ENCODE data around the gene STYXL2. TPM values are rescaled to one million over a fixed set of nuclear protein-coding genes. Genes with fewer than 3 reads are reported as not detected.

The STYXL2 gene
- total and polyA plus RNA-seq, 3 experiments from 2014 or later: not detected

GRCh38 chr1:167137793-167138510 lies 44.1 kb downstream of the STYXL2 start:
- Histone ChIP-seq H3K36me3 (ENCODE audit: insufficient read depth, low read length) (no peaks in the 10 kb centered on the region), H3K27ac (ENCODE audit: low read depth, low read length) (no peak overlapping the region), H3K4me1 (ENCODE audit: insufficient read depth, low read length) (no peaks in the 10 kb centered on the region), H3K27me3 (ENCODE audit: insufficient read depth, low read length, poor library complexity, severe bottlenecking) (peaks cover under 1% of the 10 kb centered on the region), H3K9me3 (ENCODE audit: low read length) (no peaks in the 10 kb centered on the region), H3K4me3 (ENCODE audit: low read length) (no peak overlapping the region)
- Mint-ChIP-seq H3K27me3 (peaks cover 9 to 16% of the 10 kb centered on the region in 2 donors), H3K27ac (peak overlapping the region in 1 of 8 donors; percentile 32), H3K9me3 (peaks cover 0 to 1% (median 0%) of the 10 kb centered on the region in 5 donors), H3K36me3 (peaks cover 0 to 3% (median 0%) of the 10 kb centered on the region in 3 donors), H3K4me3 (no peak overlapping the region), H3K4me1 (no peaks in the 10 kb centered on the region)
- POLR2A ChIA-PET: no interaction called here
- no peak for DNase-seq
- CTCF ChIA-PET: no interaction called here

- Histone ChIP-seq H3K9me3 (ENCODE audit: low read length) (no peaks in the 10 kb centered on the region), H3K27me3 (ENCODE audit: insufficient read depth, low read length, poor library complexity, severe bottlenecking) (no peaks in the 10 kb centered on the region), H3K36me3 (ENCODE audit: insufficient read depth, low read length) (no peaks in the 10 kb centered on the region), H3K4me3 (ENCODE audit: low read length) (no peak overlapping the region), H3K4me1 (ENCODE audit: insufficient read depth, low read length) (no peaks in the 10 kb centered on the region), H3K27ac (ENCODE audit: low read depth, low read length) (no peak overlapping the region)
- ChIA-PET POLR2A (no interaction called here), CTCF (interaction anchor here (0.7 kb wide), 1 partner anchor 79 kb away, joined by 3 read pairs; no protein-coding TSS in a partner anchor)
- Mint-ChIP-seq H3K27ac (no peak overlapping the region), H3K4me1 (no peaks in the 10 kb centered on the region), H3K9me3 (peaks cover 0 to 3% (median 0%) of the 10 kb centered on the region in 5 donors), H3K4me3 (no peak overlapping the region), H3K27me3 (peaks cover 9 to 18% of the 10 kb centered on the region in 2 donors), H3K36me3 (peaks cover 0 to 6% (median 0%) of the 10 kb centered on the region in 3 donors)
- no peak for DNase-seq
These were observed 44.8 kb downstream of the STYXL2 start for GRCh38 chr1:167138703-167139102.

- POLR2A ChIA-PET: no interaction called here
- peaks cover 0 to 6% (median 3%) of the 10 kb centered on the region in 5 donors for H3K9me3 Mint-ChIP-seq
- Histone ChIP-seq H3K9me3 (ENCODE audit: low read length) (no peaks in the 10 kb centered on the region), H3K36me3 (ENCODE audit: insufficient read depth, low read length) (no peaks in the 10 kb centered on the region), H3K4me3 (ENCODE audit: low read length) (no peak overlapping the region), H3K27ac (ENCODE audit: low read depth, low read length) (no peak overlapping the region), H3K27me3 (ENCODE audit: insufficient read depth, low read length, poor library complexity, severe bottlenecking) (no peaks in the 10 kb centered on the region), H3K4me1 (ENCODE audit: insufficient read depth, low read length) (no peaks in the 10 kb centered on the region)
- H3K4me1 Mint-ChIP-seq: no peaks in the 10 kb centered on the region
- H3K4me3 Mint-ChIP-seq: no peak overlapping the region
- DNase-seq: no peak
- H3K27ac Mint-ChIP-seq: peak overlapping the region in 1 of 8 donors; percentile 15
- peaks cover 0 to 8% (median 0%) of the 10 kb centered on the region in 3 donors for H3K36me3 Mint-ChIP-seq
- CTCF ChIA-PET: no interaction called here
- H3K27me3 Mint-ChIP-seq: peaks cover 8 to 25% of the 10 kb centered on the region in 2 donors
These were observed 48.1 kb downstream of the STYXL2 start for GRCh38 chr1:167141963-167142362.

Other genes with a start within 250 kb of the STYXL2 start
- 10 to 100 TPM; 18.5 to 18.6 TPM for gene TADA1, start 217.8 kb upstream of the STYXL2 start, total RNA-seq
- gene TADA1, start 217.8 kb upstream of the STYXL2 start, polyA plus RNA-seq: 13.2 TPM
- gene ILDR2, start 118.5 kb upstream of the STYXL2 start, total RNA-seq: 1 to 10 TPM; 3.9 to 4.4 TPM
- not detected for gene ILDR2, start 118.5 kb upstream of the STYXL2 start, polyA plus RNA-seq
- not detected for gene MAEL, start 104.8 kb upstream of the STYXL2 start, total RNA-seq
- not detected for gene MAEL, start 104.8 kb upstream of the STYXL2 start, polyA plus RNA-seq
- under 1 TPM; 0.66 to 0.97 TPM for gene GPA33, start 3.7 kb upstream of the STYXL2 start, total RNA-seq
- gene GPA33, start 3.7 kb upstream of the STYXL2 start, polyA plus RNA-seq: 19.7 TPM
- 10 to 100 TPM; 12.3 to 13.5 TPM for gene POU2F1, start 126.8 kb downstream of the STYXL2 start, total RNA-seq
- gene POU2F1, start 126.8 kb downstream of the STYXL2 start, polyA plus RNA-seq: 11.8 TPM

Measured in CD8-positive, alpha-beta memory T cell (primary cell).